Embryonic facial prominence (tissue), 1 donor: ENCODE data around the gene IFT122.

Experiments used
- DNase-seq: peaks from one replicate; pipeline ENCODE4 v3.0.0-alpha.2; 2016; ENCODE audit errors: extremely low spot score

Gene IFT122

DNA sequence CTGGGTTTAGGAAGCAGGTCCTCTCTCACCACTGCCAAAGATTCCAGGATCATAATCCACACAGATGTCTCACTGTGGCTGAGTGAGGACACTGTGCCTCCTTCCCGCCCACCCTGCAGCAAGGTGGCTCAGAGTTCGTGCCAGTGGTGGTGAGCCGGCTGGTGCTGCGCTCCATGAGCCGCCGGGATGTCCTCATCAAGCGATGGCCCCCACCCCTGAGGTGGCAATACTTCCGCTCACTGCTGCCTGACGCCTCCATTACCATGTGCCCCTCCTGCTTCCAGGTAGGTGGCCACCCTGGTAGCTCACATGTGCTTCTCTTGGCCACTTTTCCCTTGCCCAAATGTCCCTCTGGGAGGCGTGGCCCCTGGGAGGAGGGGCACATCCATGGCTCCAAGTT is 79.4 kb downstream of the IFT122 start:
- no peak for DNase-seq

DNA sequence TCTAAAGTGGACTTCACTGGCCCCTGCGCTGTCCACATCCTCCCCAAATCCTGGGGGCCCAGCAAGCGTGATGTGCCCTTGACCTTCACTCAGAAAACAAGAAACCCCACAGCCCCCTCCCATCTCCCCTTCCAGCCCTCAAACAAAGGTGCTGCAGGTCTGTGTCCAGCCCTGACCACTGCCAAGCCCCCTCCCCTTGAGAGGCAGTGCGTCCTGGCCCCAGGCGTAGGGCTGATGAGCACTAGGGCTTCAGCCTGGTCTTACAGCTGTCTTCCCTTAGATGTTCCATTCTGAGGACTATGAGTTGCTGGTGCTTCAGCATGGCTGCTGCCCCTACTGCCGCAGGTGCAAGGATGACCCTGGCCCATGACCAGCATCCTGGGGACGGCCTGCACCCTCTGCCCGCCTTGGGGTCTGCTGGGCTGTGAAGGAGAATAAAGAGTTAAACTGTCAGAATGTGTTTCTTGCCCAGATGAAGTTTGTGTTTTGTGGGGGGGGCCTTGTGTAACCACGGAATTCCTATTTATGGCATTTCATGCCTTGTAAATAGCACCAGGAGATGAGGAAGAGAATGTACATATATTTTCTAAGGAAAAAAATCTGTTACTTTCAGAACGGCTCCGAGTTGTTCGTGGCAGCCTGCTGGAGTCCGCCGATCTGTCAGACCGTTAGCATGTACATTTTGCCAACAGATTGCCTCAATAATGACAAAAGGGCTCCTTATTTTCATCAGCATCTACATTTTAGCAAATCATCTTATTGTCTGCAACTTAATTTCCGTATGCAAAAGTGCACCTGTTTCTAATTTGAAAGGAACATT is 80.1 kb downstream of the IFT122 start:
- no peak for DNase-seq

GRCh38 chr3:129520960-129521359 is 80.9 kb downstream of the IFT122 start:
- DNase-seq, result no peak

GRCh38 chr3:129521611-129522010 is 81.6 kb downstream of the IFT122 start:
- DNase-seq, result no peak

DNA sequence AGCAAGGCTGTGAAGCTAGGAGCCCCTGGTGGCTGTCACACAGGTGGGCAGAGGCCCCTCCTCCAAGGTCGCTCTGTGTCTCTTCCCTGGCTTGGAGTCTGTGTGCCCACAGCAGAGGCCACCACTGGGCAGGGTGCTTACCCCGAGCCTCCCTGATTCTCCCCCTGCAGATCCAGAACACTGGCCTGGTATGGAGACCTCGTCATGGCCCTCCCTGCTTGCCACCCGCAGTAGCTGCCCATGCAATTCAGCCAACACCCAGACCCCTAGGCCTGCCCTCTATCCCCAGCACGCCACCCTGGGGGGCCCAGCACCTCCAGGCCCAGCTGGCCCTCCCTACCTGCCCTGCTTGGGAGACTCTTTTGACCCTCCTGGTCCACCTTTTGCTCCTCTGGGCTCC is 82.9 kb downstream of the IFT122 start:
- DNase-seq, result no peak

GRCh38 chr3:129524081-129524480 is 84.1 kb downstream of the IFT122 start:
- DNase-seq, result no peak

- DNase-seq, result no peak
Measured at GRCh38 chr3:129525341-129525968, 85.4 kb downstream of the IFT122 start.

- no peak for DNase-seq
Measured at GRCh38 chr3:129526121-129526900, 86.3 kb downstream of the IFT122 start.

DNA sequence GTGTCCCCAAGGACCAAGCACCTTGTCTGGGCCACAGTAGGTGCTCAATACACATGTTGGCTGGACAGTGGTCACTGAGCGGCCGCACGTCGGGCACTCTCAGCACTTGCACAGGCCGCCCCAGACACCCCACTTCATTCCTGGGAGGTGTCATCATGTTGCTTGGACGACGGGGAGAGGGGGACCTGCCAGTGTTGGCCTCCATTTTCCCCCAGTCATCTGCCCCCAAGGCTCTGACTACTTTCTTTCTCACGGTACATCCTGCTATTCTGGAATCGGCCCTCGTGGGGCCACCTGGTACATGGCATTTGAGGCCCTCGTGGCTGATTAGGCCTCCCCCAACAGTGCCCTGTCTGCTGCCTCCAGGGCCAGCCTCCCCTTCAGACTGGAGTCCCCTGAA is 87.2 kb downstream of the IFT122 start:
- DNase-seq, result no peak

DNA sequence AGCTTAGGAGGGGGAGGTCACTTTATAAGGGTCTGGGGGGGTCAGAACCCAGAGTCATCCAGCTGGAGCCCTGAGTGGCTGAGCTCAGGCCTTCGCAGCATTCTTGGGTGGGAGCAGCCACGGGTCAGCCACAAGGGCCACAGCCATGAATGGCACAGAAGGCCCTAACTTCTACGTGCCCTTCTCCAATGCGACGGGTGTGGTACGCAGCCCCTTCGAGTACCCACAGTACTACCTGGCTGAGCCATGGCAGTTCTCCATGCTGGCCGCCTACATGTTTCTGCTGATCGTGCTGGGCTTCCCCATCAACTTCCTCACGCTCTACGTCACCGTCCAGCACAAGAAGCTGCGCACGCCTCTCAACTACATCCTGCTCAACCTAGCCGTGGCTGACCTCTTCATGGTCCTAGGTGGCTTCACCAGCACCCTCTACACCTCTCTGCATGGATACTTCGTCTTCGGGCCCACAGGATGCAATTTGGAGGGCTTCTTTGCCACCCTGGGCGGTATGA is 88.6 kb downstream of the IFT122 start, which contains the start of gene RHO:
RHO (plus strand) TSS at position 51 of the 512 bp plus-strand sequence; CDS start at position 146, 95 bp downstream.
- DNase-seq, result no peak

DNA sequence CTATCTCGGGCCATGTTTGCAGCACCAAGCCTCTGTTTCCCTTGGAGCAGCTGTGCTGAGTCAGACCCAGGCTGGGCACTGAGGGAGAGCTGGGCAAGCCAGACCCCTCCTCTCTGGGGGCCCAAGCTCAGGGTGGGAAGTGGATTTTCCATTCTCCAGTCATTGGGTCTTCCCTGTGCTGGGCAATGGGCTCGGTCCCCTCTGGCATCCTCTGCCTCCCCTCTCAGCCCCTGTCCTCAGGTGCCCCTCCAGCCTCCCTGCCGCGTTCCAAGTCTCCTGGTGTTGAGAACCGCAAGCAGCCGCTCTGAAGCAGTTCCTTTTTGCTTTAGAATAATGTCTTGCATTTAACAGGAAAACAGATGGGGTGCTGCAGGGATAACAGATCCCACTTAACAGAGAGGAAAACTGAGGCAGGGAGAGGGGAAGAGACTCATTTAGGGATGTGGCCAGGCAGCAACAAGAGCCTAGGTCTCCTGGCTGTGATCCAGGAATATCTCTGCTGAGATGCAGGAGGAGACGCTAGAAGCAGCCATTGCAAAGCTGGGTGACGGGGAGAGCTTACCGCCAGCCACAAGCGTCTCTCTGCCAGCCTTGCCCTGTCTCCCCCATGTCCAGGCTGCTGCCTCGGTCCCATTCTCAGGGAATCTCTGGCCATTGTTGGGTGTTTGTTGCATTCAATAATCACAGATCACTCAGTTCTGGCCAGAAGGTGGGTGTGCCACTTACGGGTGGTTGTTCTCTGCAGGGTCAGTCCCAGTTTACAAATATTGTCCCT is 89.6 kb downstream of the IFT122 start:
- no peak for DNase-seq

GRCh38 chr3:129530251-129530791 is 90.3 kb downstream of the IFT122 start:
- DNase-seq, result peak; percentile 14

DNA sequence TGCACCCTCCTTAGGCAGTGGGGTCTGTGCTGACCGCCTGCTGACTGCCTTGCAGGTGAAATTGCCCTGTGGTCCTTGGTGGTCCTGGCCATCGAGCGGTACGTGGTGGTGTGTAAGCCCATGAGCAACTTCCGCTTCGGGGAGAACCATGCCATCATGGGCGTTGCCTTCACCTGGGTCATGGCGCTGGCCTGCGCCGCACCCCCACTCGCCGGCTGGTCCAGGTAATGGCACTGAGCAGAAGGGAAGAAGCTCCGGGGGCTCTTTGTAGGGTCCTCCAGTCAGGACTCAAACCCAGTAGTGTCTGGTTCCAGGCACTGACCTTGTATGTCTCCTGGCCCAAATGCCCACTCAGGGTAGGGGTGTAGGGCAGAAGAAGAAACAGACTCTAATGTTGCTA is 90.8 kb downstream of the IFT122 start:
- DNase-seq, result no peak

- no peak for DNase-seq
Measured at GRCh38 chr3:129531699-129532098, 91.7 kb downstream of the IFT122 start.

GRCh38 chr3:129532261-129532660 is 92.2 kb downstream of the IFT122 start:
- DNase-seq, result no peak

DNA sequence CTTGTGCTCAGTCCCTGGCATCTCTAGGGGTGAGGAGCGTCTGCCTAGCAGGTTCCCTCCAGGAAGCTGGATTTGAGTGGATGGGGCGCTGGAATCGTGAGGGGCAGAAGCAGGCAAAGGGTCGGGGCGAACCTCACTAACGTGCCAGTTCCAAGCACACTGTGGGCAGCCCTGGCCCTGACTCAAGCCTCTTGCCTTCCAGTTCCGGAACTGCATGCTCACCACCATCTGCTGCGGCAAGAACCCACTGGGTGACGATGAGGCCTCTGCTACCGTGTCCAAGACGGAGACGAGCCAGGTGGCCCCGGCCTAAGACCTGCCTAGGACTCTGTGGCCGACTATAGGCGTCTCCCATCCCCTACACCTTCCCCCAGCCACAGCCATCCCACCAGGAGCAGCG is 93.4 kb downstream of the IFT122 start:
- DNase-seq, result no peak

DNA sequence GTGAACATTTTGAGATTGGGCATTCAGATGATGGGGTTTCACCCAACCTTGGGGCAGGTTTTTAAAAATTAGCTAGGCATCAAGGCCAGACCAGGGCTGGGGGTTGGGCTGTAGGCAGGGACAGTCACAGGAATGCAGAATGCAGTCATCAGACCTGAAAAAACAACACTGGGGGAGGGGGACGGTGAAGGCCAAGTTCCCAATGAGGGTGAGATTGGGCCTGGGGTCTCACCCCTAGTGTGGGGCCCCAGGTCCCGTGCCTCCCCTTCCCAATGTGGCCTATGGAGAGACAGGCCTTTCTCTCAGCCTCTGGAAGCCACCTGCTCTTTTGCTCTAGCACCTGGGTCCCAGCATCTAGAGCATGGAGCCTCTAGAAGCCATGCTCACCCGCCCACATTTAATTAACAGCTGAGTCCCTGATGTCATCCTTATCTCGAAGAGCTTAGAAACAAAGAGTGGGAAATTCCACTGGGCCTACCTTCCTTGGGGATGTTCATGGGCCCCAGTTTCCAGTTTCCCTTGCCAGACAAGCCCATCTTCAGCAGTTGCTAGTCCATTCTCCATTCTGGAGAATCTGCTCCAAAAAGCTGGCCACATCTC is 94.5 kb downstream of the IFT122 start:
- no peak for DNase-seq

DNA sequence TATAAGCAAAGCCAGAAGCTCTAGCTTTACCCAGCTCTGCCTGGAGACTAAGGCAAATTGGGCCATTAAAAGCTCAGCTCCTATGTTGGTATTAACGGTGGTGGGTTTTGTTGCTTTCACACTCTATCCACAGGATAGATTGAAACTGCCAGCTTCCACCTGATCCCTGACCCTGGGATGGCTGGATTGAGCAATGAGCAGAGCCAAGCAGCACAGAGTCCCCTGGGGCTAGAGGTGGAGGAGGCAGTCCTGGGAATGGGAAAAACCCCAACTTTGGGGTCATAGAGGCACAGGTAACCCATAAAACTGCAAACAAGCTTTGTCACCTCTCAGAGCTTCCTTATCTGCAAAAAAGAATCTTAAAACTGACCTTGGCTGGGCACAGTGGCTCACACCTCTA is 95.1 kb downstream of the IFT122 start:
- no peak for DNase-seq

DNA sequence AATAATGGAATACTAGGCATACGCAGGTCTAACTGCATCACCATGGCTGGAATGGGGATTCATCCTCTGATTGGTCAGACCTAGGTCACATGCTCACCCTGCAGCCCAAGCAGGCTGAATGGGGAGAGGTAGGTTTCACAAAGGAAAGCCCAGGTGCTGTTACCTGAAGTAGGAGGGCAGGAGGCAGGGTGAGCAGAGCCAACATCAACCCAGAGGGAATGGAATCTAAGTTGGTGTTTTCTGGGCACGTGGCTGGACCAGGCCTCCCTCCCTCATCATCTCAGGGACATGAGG is 96.3 kb downstream of the IFT122 start:
- DNase-seq, result no peak

- DNase-seq, result no peak
Measured at GRCh38 chr3:129536804-129537203, 96.8 kb downstream of the IFT122 start.

- no peak for DNase-seq
Measured at GRCh38 chr3:129539206-129539605, 99.2 kb downstream of the IFT122 start.
